ENCODE results near the gene RAX. TPM values are rescaled to one million over a fixed set of nuclear protein-coding genes. Genes with fewer than 3 reads are reported as not detected.

The RAX gene
- total and polyA plus RNA-seq, 2 donors from 2014 or later = not detected

DNA sequence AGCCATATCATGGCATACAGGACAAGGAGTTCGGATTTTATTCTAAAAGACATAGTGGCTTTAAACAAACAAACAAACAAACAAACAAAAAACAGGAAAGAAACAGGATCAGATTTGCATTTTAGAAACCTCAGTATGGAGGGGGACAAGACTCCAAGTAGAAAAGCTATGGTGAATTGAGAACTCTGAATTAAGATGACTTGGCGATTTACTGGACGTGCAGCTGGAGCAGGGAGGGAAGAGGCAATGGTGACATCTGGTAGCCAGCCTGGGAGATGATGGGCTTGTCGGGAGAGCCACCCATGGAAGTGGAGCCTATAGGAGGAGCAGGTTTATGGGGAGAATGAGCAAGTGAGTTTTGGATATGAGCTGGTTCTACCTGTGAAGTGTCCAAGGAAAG is 32.0 kb upstream of the RAX start:
- no peak for DNase-seq
- no peaks in the 10 kb centered on the region for H3K27me3 ChIP-seq (ENCODE audit: control insufficient read depth, insufficient read depth, low read length)
- H3K36me3 ChIP-seq (ENCODE audit: control insufficient read depth in 2 of 3, insufficient read depth in 3 of 3, low read length in 3 of 3) = no peaks in the 10 kb centered on the region
- no peak overlapping the region for H3K9ac ChIP-seq (ENCODE audit: low read length in 3 of 3)
- intact Hi-C loops (cut with DNase I) = no loop called here
- no peak overlapping the region for H3K27ac ChIP-seq (ENCODE audit: low read depth in 2 of 2, low read length in 2 of 2)
- H3K9me3 ChIP-seq (ENCODE audit: control insufficient read depth in 2 of 3, insufficient read depth in 1 of 3, low read length in 3 of 3) = no peaks in the 10 kb centered on the region
- H3K4me3 ChIP-seq (ENCODE audit: low read length in 3 of 3) = no peak overlapping the region
- TF ChIP-seq, protein P1, sequence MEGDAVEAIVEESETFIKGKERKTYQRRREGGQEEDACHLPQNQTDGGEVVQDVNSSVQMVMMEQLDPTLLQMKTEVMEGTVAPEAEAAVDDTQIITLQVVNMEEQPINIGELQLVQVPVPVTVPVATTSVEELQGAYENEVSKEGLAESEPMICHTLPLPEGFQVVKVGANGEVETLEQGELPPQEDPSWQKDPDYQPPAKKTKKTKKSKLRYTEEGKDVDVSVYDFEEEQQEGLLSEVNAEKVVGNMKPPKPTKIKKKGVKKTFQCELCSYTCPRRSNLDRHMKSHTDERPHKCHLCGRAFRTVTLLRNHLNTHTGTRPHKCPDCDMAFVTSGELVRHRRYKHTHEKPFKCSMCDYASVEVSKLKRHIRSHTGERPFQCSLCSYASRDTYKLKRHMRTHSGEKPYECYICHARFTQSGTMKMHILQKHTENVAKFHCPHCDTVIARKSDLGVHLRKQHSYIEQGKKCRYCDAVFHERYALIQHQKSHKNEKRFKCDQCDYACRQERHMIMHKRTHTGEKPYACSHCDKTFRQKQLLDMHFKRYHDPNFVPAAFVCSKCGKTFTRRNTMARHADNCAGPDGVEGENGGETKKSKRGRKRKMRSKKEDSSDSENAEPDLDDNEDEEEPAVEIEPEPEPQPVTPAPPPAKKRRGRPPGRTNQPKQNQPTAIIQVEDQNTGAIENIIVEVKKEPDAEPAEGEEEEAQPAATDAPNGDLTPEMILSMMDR (IDR thresholded peaks at IDR 0.05; ENCODE audit: borderline replicate concordance, extremely low read depth, insufficient read depth) = no peak
- H3K4me1 ChIP-seq (ENCODE audit: control insufficient read depth in 2 of 3, insufficient read depth in 2 of 3, low read depth in 1 of 3, low read length in 3 of 3) = peaks cover 0 to 2% (median 0%) of the 10 kb centered on the region in 3 donors
- FAIRE-seq = no peak

GRCh38 chr18:59303656-59304195 is 30.5 kb upstream of the RAX start:
- no peak for FAIRE-seq
- TF ChIP-seq, protein P1 (IDR thresholded peaks at IDR 0.05; ENCODE audit: borderline replicate concordance, extremely low read depth, insufficient read depth) = no peak
- Histone ChIP-seq H3K36me3 (ENCODE audit: control insufficient read depth in 2 of 3, insufficient read depth in 3 of 3, low read length in 3 of 3) (no peaks in the 10 kb centered on the region), H3K27me3 (ENCODE audit: control insufficient read depth, insufficient read depth, low read length) (no peaks in the 10 kb centered on the region), H3K4me1 (ENCODE audit: control insufficient read depth in 2 of 3, insufficient read depth in 2 of 3, low read depth in 1 of 3, low read length in 3 of 3) (peaks cover 0 to 2% (median 0%) of the 10 kb centered on the region in 3 donors), H3K9ac (ENCODE audit: low read length in 3 of 3) (no peak overlapping the region), H3K4me3 (ENCODE audit: low read length in 3 of 3) (no peak overlapping the region), H3K27ac (ENCODE audit: low read depth in 2 of 2, low read length in 2 of 2) (no peak overlapping the region), H3K9me3 (ENCODE audit: control insufficient read depth in 2 of 3, insufficient read depth in 1 of 3, low read length in 3 of 3) (no peaks in the 10 kb centered on the region)
- DNase-seq = no peak
- intact Hi-C loops (cut with DNase I) = no loop called here

DNA sequence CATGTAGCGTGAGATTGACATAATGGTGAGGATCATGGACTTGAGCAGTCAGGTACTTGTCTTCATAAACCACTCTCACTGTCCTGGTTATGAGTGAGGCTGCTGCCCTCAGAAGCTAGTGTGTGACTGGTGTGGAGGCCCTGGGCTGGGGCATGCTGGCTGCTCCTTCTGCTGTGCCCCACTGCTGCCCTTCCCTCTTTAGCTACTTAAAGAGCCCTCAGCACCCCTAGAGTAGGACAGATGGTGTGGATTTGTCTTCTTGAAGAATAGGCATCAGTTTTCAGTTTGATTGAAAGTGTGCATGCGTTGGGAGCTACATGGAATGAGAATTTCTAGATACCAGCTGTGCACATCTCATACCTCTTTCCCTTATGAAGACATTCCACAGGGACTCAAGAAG is 29.8 kb upstream of the RAX start:
- H3K27ac ChIP-seq (ENCODE audit: low read depth in 2 of 2, low read length in 2 of 2) = no peak overlapping the region
- no peaks in the 10 kb centered on the region for H3K36me3 ChIP-seq (ENCODE audit: control insufficient read depth in 2 of 3, insufficient read depth in 3 of 3, low read length in 3 of 3)
- no peak overlapping the region for H3K4me3 ChIP-seq (ENCODE audit: low read length in 3 of 3)
- intact Hi-C loops (cut with DNase I) = no loop called here
- no peaks in the 10 kb centered on the region for H3K27me3 ChIP-seq (ENCODE audit: control insufficient read depth, insufficient read depth, low read length)
- H3K4me1 ChIP-seq (ENCODE audit: control insufficient read depth in 2 of 3, insufficient read depth in 2 of 3, low read depth in 1 of 3, low read length in 3 of 3) = no peaks in the 10 kb centered on the region
- H3K9me3 ChIP-seq (ENCODE audit: control insufficient read depth in 2 of 3, insufficient read depth in 1 of 3, low read length in 3 of 3) = no peaks in the 10 kb centered on the region
- DNase-seq (no peak), FAIRE-seq (no peak)
- H3K9ac ChIP-seq (ENCODE audit: low read length in 3 of 3) = no peak overlapping the region
- TF ChIP-seq, protein P1 (IDR thresholded peaks at IDR 0.05; ENCODE audit: borderline replicate concordance, extremely low read depth, insufficient read depth) = no peak

DNA sequence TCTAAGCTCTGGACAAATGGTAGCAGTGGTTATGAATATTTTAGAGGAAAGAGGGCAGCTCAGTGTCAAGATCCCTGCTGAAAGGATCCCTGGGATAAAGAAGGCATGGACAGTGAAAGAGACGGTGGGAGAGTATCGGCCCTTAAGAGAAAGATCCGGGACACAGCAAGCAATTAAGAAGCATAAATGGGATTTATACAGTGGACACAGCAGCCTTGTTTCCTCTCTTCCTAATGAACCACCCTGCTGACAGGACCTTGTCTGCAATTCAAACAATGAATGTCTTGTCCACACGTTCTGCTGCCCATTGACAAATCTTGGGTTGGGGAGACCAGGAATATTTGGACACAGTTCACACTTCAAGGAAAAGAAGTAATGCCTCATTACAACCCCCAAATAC is 28.7 kb upstream of the RAX start:
- no peaks in the 10 kb centered on the region for H3K9me3 ChIP-seq (ENCODE audit: control insufficient read depth in 2 of 3, insufficient read depth in 1 of 3, low read length in 3 of 3)
- intact Hi-C loops (cut with DNase I) = no loop called here
- no peak overlapping the region for H3K27ac ChIP-seq (ENCODE audit: low read depth in 2 of 2, low read length in 2 of 2)
- H3K4me1 ChIP-seq (ENCODE audit: control insufficient read depth in 2 of 3, insufficient read depth in 2 of 3, low read depth in 1 of 3, low read length in 3 of 3) = no peaks in the 10 kb centered on the region
- TF ChIP-seq, protein P1 (IDR thresholded peaks at IDR 0.05; ENCODE audit: borderline replicate concordance, extremely low read depth, insufficient read depth) = no peak
- no peaks in the 10 kb centered on the region for H3K36me3 ChIP-seq (ENCODE audit: control insufficient read depth in 2 of 3, insufficient read depth in 3 of 3, low read length in 3 of 3)
- FAIRE-seq (no peak), DNase-seq (no peak)
- H3K4me3 ChIP-seq (ENCODE audit: low read length in 3 of 3) = no peak overlapping the region
- no peaks in the 10 kb centered on the region for H3K27me3 ChIP-seq (ENCODE audit: control insufficient read depth, insufficient read depth, low read length)
- no peak overlapping the region for H3K9ac ChIP-seq (ENCODE audit: low read length in 3 of 3)

All from kidney (tissue), 14 donors.